ENCODE data around the gene IMMP2L.
A peak's percentile ranks its signal among the peaks of the same experiment; 100 is the strongest.
"Not testable (repeated sequence)": the region's sequence is repeated elsewhere in the genome, so short reads cannot be mapped to it uniquely, and the experiment has no call there.

Gene IMMP2L

GRCh38 chr7:111561904-111562732, at the start of gene IMMP2L:
TSS of gene IMMP2L (minus strand) at chr7:111562492.
- peak; percentile 80 for DNase-seq

DNA sequence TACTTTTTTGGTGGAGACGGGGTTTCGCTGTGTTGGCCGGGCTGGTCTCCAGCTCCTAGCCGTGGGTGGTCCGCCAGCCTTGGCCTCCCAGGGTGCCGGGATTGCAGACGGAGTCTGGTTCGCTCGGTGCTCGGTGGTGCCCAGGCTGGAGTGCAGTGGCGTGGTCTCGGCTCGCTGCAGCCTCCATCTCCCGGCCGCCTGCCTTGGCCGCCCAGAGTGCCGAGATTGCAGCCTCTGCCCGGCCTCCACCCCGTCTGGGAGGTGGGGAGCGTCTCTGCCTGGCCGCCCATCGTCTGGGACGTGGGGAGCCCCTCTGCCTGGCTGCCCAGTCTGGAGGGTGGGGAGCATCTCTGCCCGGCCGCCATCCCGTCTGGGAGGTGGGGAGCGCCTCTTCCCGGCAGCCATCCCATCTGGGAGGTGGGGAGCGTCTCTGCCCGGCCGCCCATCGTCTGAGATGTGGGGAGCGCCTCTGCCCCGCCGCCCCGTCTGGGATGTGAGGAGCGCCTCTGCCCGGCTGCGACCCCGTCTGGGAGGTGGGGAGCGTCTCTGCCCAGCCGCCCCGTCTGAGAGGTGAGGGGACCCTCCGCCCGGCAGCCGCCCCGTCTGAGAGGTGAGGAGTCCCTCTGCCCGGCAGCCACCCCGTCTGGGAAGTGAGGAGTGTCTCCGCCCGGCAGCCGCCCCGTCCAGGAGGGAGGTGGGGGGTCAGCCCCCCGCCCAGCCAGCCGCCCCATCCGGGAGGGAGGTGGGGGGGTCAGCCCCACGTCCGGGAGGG, 47.4 kb upstream of the IMMP2L start:
- DNase-seq: not testable (repeated sequence)

DNA sequence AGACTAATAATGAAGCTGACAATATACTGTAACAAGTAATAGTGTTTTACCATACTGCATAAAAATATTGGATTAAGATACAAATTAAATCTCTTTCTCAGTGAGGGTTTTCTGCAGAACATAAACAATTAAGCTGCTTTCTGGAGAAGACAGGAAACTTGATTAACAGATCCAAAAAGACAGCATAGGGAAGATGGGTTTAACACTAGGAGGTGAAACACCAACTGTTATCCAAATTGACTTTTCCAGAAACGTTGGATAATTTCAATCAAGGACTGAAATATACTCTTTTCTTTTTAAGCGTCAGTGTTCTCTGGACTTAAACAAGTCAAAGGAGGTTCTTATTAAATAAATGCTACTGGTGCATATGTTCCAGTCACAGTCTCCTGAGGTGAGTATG, 45.3 kb upstream of the IMMP2L start:
- DNase-seq: no peak

- no peak for DNase-seq
Observed at GRCh38 chr7:111605246-111605645, 43.0 kb upstream of the IMMP2L start.

GRCh38 chr7:111600091-111600490, 37.8 kb upstream of the IMMP2L start:
- no peak for DNase-seq

GRCh38 chr7:111595780-111596179, 33.5 kb upstream of the IMMP2L start:
- DNase-seq: no peak

- DNase-seq: no peak
Observed at GRCh38 chr7:111594602-111595001, 32.3 kb upstream of the IMMP2L start.

- DNase-seq: no peak
Observed at GRCh38 chr7:111593343-111593742, 31.1 kb upstream of the IMMP2L start.

DNA sequence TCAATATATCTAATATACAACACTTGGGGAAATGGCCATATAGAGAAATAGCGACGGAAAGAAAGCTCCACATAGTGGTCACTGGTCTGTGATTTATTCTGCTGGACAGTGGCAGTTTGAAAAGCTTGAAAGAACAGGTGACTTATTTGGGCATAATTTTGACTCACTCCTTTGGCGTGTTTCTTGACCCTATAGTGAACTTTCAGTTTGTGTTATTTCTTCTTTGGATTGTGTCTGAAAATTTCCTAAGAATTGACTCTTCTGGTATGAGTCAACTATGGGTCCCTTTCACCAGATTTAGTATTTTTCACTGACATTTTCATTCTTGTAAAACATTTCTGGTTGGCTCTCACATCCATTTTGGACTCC, 25.8 kb upstream of the IMMP2L start:
- DNase-seq: no peak

GRCh38 chr7:111587410-111588064, 25.2 kb upstream of the IMMP2L start:
- DNase-seq: no peak

DNA sequence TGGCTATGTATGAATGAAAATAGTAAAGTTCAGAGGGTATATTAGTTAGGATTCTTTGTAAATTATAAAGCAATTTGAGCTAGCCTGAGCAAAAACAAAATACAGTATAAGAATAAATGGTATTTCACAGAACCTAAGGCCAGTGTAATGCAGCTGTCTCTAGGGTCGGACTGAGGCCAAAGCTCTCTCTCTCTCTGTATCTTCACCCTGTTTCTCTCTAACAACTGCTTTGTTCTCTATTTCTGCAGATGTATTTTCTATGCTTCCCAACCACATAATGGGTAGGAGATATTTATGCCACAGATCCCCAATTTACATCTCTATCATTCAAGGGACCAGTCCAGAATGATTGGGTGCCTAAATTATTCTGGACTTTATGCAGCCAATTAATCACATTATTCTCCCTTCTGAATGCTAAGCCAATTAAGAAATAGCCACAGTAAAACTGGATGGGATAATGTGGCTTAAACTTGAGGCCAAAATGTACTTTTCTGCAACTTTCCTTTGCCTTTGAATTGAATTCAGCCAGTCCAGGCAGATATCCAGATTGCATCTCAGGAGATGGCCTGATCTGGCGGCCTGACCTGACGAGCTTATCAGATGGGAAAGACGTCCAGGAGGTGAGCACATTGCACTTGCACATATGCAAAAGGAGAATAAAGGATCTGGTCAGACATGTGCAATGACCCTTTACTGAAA, 24.6 kb upstream of the IMMP2L start:
- DNase-seq: no peak

DNA sequence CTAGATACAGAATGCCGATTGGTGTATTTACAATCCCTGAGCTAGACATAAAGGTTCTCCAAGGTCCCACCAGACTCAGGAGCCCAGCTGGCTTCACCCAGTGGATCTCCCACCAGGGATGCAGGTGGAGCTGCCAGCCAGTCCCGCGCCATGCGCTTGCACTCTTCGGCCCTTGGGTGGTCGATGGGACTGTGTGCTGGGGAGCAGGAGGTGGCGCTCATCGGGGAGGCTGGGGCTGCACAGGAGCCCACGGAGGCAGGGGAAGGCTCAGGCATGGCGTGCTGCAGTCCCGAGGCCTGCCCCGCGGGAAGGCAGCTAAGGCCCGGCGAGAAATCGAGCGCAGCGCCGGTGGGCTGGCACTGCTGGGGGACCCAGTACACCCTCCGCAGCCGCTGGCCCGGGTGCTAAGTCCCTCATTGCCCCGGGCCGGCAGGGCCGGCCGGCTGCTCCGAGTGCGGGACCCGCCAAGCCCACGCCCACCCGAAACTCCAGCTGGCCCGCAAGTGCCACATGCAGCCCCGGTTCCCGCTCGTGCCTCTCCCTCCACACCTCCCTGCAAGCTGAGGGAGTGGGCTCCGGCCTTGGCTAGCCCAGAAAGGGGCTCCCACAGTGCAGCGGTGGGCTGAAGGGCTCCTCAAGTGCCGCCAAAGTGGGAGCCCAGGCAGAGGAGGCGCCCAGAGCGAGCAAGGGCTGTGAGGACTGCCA, 19.6 kb upstream of the IMMP2L start:
- not testable (repeated sequence) for DNase-seq

DNA sequence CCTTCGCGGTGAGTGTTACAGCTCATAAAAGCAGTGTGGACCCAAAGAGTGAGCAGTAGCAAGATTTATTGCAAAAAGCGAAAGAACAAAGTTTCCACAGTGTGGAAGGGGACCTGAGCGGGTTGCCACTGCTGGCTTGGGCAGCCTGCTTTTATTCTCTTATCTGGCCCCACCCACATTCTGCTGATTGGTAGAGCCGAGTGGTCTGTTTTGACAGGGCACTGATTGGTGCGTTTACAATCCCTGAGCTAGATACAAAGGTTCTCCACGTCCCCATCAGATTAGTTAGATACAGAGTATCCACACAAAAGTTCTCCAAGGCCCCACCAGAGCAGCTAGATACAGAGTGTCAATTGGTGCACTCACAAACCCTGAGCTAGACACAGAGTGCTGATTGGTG, 18.9 kb upstream of the IMMP2L start:
- DNase-seq: not testable (repeated sequence)

DNA sequence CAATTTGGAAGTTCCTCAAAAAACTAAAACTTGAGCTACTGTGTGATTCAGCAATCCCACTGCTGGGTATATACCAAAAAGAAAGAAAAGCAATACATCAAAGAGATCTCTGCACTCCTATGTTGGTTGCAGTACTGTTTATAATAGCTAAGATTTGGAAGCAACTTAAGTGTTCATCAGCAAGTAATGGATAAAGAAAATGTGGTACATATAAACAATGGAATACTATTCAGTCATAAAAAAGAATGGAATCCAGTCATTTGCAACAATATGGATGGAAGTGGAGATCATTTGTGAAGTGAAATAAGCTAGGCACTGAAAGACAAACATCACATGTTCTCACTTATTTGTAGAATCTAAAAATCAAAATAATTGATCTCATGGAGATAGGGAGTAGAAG, 16.5 kb upstream of the IMMP2L start:
- DNase-seq: no peak

DNA sequence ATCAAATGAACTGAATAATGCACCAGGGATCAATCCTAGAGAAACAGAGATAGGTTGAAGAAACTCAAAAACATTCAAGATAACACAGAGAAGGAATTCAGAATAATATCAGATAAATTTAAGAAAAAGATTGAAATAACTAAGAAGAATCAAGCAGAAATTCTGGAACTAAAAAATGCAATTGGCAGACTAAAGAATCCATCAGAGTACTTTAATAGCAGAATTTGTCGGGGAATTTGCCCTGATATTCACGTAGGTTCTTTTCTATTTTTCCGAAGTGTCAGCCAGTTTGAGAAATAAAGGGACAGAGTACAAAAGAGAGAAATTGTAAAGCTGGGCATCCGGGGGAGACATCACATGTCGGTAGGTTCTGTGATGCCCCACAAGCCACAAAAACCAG, 9.4 kb upstream of the IMMP2L start:
- DNase-seq: no peak

GRCh38 chr7:111568870-111569462, 6.7 kb upstream of the IMMP2L start:
- DNase-seq: no peak

- no peak for DNase-seq
Observed at GRCh38 chr7:111568419-111568818, 6.1 kb upstream of the IMMP2L start.

- DNase-seq: no peak
Observed at GRCh38 chr7:111564078-111564477, 1.8 kb upstream of the IMMP2L start.

GRCh38 chr7:111561654-111561903, 713 bp downstream of the IMMP2L start:
- DNase-seq: no peak

DNA sequence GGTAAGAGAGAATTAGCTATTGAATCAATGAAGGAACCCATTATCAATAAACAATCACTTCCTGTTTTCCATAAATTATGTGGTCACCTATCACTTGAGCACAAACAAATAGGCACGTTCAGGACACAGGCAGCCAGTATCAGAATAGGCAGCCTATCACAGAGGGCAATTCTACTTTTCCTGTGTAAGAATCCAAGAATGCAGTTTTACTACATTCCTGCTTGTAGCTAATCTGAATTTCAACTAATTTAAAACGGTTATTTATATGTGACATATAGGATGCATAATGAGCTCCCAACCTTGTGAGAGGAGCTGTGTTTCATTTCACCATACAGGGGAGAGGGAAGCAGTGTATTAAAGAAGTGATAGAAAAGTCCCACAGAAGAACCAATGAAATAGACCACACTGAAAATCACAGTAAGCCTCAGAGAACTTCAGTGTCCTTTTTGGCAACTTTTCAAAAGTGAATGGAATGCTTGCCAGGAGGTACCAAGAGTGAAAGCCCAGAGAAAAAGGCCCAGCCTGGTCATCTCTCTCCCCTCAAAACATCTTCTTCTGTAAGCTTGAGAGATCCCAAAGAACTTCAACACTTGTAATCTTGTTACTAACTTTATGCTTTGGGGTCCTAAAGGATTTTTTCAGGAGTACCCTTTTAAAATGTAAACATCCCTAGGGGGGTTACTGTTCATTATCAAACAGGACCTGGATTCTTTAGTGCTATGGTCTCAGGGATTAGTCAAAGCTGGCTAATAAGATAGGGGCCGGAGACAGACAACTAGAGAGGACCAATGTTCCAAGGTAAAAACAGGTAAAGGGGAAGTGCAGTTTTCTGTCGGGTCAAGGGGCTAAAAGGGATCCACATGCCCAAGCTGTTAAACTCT, 1.3 kb downstream of the IMMP2L start:
- no peak for DNase-seq

- DNase-seq: no peak
Observed at GRCh38 chr7:111558991-111559390, 3.3 kb downstream of the IMMP2L start.

Measured in inflammatory macrophage treated with lipopolysaccharide for 4 hours (primary cell).